Measurements from ENCODE around the gene ANK3.

ANK3 gene

DNA sequence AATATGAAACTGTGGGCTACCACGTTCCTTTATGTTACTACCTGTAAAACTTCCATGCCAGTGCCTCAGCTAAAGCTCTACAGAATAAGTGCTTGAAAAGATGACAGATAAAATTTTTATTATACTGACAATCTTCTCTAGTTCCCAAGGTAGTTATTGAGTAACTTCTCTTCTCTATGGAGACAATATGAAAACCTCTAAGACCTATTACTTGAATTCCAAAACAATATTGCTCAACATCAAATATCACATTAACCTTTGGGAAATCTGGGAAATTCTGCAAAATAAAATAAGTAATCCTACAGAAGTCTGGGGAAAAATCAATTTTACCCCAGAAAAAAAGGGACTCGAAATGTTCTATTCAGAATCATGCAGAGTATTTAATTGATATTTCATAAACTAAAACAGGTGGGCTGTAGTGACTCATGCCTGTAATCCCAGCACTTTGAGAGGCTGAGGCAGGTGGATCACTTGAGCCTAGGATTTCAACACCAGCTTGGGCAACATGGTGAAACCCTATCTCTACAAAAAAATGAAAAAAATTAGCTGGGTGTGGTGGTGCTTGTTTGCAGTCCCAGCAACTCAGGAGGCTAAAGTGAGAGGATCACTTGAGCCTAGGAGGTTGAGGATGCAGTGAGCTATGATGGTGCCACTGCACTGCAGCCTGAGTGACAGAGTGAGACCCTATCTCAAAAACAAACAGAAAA is 23.8 kb upstream of the ANK3 start:
- DNase-seq, result peak; percentile 12

DNA sequence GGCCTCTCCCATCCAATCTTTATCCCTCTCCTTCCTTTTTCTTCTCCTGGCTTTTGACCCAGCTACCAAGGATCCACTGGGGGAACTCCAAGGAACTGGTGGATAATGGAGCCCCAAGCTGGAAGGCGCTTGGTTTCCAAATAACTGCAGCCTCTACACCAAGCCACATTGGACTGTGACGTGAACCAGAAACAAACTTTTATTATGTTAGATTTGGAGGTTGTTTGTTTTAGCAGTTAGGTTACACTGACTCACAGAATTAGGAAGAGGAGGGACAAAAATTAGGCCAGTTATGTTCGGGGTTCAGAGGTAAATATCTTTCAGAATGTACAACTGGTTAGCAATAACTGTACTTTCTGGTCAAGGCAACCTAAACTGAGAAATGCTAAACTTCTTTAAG is 21.3 kb upstream of the ANK3 start:
- DNase-seq, result no peak

DNA sequence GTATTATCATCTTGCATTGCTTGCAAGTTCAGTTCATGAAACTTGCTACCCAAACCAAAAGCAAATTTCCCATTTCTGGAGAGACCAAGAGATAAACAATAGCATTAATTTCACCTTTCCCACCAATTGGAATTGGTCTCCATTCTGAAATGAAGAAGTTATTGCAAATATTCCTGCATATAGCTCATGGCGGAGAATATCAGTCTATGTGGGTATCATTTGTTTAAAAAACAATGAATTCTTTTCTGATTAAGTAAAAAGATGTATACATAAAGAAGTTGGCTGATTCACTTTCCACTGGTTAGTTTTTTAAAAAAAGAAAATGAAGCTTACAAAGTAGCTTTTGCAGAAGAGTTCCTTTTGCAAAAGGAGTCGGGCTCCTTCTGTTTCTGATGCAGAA is 19.5 kb upstream of the ANK3 start:
- DNase-seq, result no peak

DNA sequence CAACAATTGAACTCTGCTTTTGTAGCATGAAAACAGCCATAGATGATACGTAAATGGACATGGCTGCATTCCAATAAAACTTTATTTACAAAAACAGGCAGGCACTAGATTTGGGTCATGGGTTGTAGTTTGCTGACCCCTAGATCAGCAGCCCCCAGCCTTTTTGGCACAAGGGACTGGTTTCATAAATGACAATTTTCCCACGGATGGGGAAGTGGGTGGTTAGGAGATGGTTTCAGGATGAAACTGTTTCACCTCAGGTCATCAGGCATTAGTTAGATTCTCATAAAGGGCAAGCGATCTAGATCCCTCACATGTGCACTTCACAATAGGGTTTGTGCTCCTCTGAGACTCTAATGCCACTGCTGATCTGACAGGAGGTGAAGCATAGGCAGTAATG is 16.5 kb upstream of the ANK3 start:
- DNase-seq, result no peak

GRCh38 chr10:60405172-60405571 is 15.5 kb upstream of the ANK3 start:
- DNase-seq, result no peak

DNA sequence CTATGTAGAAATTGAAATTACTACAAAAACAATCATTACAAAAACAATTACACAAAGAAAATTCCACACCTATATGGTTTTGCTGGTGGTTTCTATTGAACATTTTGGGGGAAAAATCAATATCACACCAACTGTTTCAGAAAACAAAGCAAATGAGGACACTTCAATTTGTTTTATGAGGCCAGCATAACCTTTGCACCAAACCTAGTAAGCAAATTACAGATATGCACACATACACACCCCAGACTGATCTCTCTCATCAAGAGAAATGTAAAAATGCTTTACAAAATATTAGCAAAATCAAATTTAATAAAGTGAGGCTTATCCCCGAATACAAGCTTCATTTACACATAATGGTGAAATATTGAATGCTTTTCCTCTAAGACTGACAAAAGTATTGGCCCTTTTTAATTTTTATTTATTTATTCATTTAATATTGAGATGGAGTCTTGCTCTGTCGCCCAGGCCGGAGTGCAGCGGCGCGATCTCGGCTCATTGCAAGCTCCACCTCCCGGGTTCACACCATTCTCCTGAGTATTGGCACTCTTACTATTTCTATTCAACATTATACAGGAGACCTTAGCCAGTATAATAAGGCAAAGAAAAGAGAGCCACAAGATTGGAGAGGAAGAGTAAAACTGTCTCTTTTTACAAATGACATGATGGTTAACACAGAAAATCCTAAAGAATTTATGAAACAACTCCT is 13.6 kb upstream of the ANK3 start:
- DNase-seq, result no peak

DNA sequence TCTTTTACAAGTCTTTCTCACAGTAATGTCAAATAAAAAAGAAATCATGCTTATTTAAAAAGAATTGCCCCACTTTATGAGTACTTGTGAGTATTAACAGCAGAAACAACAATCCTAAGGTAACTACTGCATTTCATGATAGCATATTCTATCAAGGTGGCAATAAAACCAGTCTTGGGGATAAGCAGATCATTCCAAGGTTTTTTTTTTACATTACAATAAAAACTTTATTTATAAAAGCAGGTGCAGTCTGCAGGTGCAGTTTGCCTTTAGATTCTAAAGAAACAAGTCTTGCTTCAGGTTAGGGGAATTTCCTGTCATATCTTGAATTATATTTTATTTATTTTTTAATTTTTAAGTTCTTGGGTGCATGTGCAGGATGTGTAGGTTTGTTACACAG is 10.7 kb upstream of the ANK3 start:
- DNase-seq, result no peak

DNA sequence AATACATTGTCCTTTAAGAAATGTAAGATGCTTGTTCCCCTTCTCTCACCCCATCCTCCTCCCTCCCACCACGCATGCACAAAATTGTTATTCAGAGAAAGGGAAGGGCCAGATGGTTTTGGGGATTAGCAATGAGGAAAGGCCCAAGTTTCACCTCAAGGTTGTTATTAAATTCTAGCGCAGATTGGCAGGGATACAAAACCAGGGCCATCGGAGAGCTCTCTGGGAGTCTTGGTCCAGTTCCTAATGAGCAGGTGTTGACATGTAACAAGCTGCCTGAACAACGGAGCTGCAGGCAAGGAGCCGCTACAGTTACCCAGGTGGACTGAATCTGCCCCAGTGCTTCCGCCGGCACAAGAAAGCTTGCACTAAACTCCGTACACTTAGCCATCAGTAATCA is 9.7 kb upstream of the ANK3 start:
- peak; percentile 94 for DNase-seq

- peak; percentile 14 for DNase-seq
Measured at GRCh38 chr10:60397792-60398191, 8.1 kb upstream of the ANK3 start.

GRCh38 chr10:60396766-60397165 is 7.1 kb upstream of the ANK3 start:
- no peak for DNase-seq

- DNase-seq, result no peak
Measured at GRCh38 chr10:60395711-60396110, 6.0 kb upstream of the ANK3 start.

- peak; percentile 46 for DNase-seq
Measured at GRCh38 chr10:60394446-60394845, 4.8 kb upstream of the ANK3 start.

DNA sequence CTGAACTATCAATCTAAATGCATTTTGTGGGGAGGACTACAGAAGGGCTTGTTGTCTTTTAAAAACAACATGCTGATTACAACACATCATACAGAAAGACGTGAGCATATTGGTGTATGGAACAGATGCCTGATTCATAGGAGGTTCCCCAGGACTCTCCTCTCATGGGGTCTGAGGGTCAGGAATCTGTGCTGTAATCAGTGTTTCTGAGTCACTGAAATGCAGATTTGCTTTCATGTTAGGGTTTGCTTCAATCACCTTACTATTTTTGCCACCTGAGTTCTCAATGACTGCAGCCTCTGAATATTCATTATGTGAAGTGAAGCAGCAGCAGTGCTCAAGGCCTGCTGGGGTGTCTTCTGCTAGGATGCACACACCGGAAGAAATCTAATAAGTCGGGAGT is 550 bp upstream of the ANK3 start:
- peak; percentile 22 for DNase-seq

DNA sequence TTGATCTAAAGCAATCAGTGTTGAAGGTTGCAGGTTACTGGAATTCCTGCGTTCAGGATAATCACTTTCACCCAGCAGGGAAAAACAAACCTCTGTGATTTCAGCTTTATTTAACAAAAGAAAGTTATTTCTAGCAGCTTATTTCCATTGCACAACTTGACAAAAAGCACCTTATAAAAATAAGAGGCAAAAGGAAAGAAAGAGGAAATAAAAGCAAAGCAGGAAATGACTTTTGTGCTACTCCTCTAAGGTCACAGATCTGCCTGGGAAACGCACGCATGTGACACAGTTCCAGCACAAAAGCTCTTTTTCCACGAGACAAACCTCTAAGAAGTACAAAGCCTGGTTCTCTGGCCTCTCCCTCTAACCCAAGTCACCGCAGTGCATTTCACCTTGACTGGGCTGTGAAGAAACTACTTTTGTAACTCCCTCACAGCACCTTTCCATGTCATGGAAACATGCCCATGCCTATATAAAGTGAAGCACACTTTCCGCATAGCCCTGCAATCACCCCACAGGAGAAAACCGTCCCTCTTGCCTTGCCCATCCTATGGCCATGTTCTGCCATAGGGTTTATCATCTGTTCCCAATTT is 870 bp downstream of the ANK3 start:
- DNase-seq, result peak; percentile 23

DNA sequence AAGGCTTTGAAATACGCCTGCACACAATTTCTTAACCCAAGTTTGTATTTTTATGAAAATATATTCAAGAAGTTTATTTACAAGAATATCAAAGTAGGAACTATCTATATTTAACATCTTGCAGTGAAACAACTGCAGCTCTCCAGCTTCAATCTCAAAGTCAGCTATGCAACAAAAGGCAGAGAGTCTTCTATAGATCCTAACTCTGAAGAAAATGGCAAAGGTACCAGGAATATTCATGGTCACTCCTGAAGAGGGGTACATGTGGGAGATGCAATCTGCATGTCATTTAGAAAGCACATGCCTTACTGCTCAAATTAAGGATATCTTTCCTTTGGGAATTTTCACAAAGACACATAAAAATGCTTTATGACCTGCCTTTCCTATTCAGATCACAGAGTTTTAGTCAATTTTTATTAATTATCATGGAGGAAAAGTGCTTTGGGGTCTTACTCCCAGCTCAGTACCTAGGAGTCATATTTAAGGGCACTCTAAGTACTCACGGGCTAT is 1.5 kb downstream of the ANK3 start:
- peak; percentile 18 for DNase-seq

- peak; percentile 80 for DNase-seq
Measured at GRCh38 chr10:60387531-60387930, 2.1 kb downstream of the ANK3 start.

DNA sequence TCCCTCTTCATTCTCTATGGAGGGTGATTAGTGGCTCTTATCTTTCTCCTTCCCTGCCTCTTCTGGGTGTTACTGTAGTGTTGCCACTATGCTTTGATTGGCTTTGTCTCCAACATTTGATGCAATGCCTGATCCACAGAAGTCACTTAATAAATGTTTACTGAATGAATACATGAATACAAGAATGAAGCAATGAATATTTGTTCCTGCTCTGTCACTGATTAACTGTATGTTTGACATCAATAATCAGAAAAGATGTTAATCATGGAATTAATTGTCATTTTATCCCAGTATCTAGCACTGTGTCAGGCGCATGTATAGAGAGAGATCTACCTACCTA is 4.3 kb downstream of the ANK3 start:
- DNase-seq, result no peak

GRCh38 chr10:60384708-60385398 is 4.8 kb downstream of the ANK3 start:
- peak; percentile 41 for DNase-seq

GRCh38 chr10:60384011-60384410 is 5.7 kb downstream of the ANK3 start:
- no peak for DNase-seq

GRCh38 chr10:60382946-60383681 is 6.6 kb downstream of the ANK3 start:
- DNase-seq, result peak; percentile 86

DNA sequence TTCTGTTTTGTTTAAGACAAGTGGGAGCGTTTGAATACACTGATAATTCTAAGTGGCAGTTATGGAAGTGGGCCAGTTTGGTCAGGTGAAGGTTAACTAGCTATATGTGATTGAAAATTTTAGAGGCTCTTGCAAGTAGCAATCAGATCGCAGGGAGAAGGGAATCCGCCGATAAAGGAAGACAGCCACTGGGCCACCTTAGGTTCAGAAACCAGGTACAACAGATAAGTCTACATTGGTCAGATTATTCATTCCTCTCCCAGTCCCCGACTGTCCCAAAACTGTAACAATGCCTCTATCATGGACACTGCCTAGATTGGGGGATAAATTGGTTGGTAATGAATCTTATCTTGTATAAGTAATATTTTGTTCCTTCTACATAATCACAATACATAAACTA is 8.9 kb downstream of the ANK3 start:
- DNase-seq, result no peak

- no peak for DNase-seq
Measured at GRCh38 chr10:60377955-60378354, 11.7 kb downstream of the ANK3 start.

DNA sequence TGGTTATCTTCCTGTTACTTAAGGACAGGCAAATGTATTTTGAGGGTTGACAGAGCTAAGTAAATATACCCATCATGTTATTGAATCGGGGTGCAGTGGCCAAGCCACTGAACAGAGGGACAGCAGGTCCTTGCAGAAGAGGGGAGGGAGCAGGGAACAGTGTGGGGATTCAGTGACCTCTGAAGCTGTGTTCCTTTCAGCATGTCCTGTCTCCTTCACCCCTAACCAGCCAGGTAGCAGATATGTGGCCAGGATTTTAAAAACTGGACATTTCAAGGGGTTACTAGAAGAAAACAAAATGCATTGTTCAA is 12.7 kb downstream of the ANK3 start:
- DNase-seq, result peak; percentile 4
